PC-3 (cell line): ENCODE results near the gene SLC24A3. TPM values are rescaled to one million over a fixed set of nuclear protein-coding genes. Genes with fewer than 3 reads are reported as not detected.

Experiments
- ATAC-seq: fragments of 200-7000 bp; cut with Tn5 transposase; 2 replicates; pipeline ENCODE4 v1.9.1; 2020; ENCODE audit warnings: mild to moderate bottlenecking, moderate library complexity
- BruUV-seq: library from RNA; stranded (reverse); fragments of 400-500 nt; replicated peaks from 2 replicates; lab custom pipeline; 2021; lab: Mats Ljungman, UMichigan
- CTCF ChIA-PET: fragments of 300-600 bp; sonication (Branson Sonifier 250); formaldehyde crosslinking; loops from one replicate; lab custom pipeline; 2022; ENCODE audit warnings: antibody characterized with exemption; lab: Charles Lee
- POLR2A ChIA-PET: fragments of 300-600 bp; sonication (Branson Sonifier 250); formaldehyde crosslinking; loops from one replicate; lab custom pipeline; 2022; ENCODE audit warnings: antibody characterized with exemption; ENCODE audit not compliant: unreplicated experiment; lab: Charles Lee
- DNase-seq: peaks from one replicate; pipeline ENCODE4 v3.0.0-alpha.2; 2015
- H2AFZ ChIP-seq: fragments of 300-600 bp; sonication (generic); 2 replicates; pipeline ENCODE4 v1.6.0; 2016; ENCODE audit warnings: antibody characterized with exemption, low read length
- H3F3A ChIP-seq: fragments of 300-600 bp; sonication (generic); one replicate; pipeline ENCODE4 v1.6.0; 2017; ENCODE audit warnings: antibody characterized with exemption, low read length, control low read depth, mild to moderate bottlenecking; ENCODE audit not compliant: unreplicated experiment
- H3K27ac ChIP-seq: fragments of 300-600 bp; sonication (generic); 2 replicates; pipeline ENCODE4 v1.5.1; 2016; ENCODE audit warnings: mild to moderate bottlenecking, low read length
- H3K27me3 ChIP-seq: fragments of 300-600 bp; sonication (generic); 2 replicates; pipeline ENCODE4 v1.6.1; 2016; ENCODE audit warnings: low read length, mixed read lengths
- H3K36me3 ChIP-seq: fragments of 300-600 bp; sonication (generic); 2 replicates; pipeline ENCODE4 v1.6.1; 2016; ENCODE audit warnings: low read depth, mixed run types, low read length, mixed read lengths
- H3K4me1 ChIP-seq: fragments of 300-600 bp; sonication (generic); 2 replicates; pipeline ENCODE4 v1.5.1; 2016; ENCODE audit warnings: low read length; ENCODE audit not compliant: insufficient read depth
- H3K4me2 ChIP-seq: fragments of 300-600 bp; sonication (generic); 2 replicates; pipeline ENCODE4 v1.6.0; 2016; ENCODE audit warnings: low read length
- H3K4me3 ChIP-seq: fragments of 300-600 bp; sonication (generic); 2 replicates; pipeline ENCODE4 v1.5.1; 2016; ENCODE audit warnings: mild to moderate bottlenecking, low read length, mixed read lengths
- H3K79me2 ChIP-seq: fragments of 300-600 bp; sonication (generic); 2 replicates; pipeline ENCODE4 v1.6.1; 2017; ENCODE audit warnings: low read length, mixed read lengths
- H3K9ac ChIP-seq: fragments of 300-600 bp; sonication (generic); 2 replicates; pipeline ENCODE4 v1.6.0; 2016; ENCODE audit warnings: mild to moderate bottlenecking, low read length
- H3K9me2 ChIP-seq: fragments of 300-600 bp; sonication (generic); replicated peaks from 2 replicates; pipeline ENCODE4 v1.6.1; 2016; ENCODE audit warnings: mixed run types, low read length, mixed read lengths
- H3K9me3 ChIP-seq: fragments of 300-600 bp; sonication (generic); 2 replicates; pipeline ENCODE4 v1.6.1; 2016; ENCODE audit warnings: low read length, mixed read lengths
- H4K20me1 ChIP-seq: fragments of 300-600 bp; sonication (generic); 2 replicates; pipeline ENCODE4 v1.6.1; 2016; ENCODE audit warnings: low read length, mixed read lengths
- CTCF ChIP-seq: fragments of 300-600 bp; sonication (generic); conservative IDR thresholded peaks from 2 replicates; pipeline ENCODE4 v1.5.1; 2017; ENCODE audit warnings: antibody characterized with exemption, low read depth, mild to moderate bottlenecking, low read length
- EZH2 ChIP-seq: fragments of 300-600 bp; sonication (generic); IDR thresholded peaks from one replicate; pipeline ENCODE4 v1.6.1; 2017; ENCODE audit warnings: antibody characterized with exemption, mild to moderate bottlenecking, low read length; ENCODE audit not compliant: unreplicated experiment
- EZH2phosphoT487 ChIP-seq: fragments of 300-600 bp; sonication (generic); IDR thresholded peaks from 2 replicates; pipeline ENCODE4 v1.6.1; 2018; ENCODE audit warnings: mild to moderate bottlenecking, antibody characterized with exemption, low read length, borderline replicate concordance
- intact Hi-C: fragments of 100-400 bp; cut with micrococcal nuclease; formaldehyde crosslinking; loops from 2 replicates; pipeline ENCODE4 v1.9.0; 2023
- total RNA-seq: library from RNA; depleted of rRNA; stranded (reverse); fragments of >200 nt; gene quantifications from 2 replicates; pipeline ENCODE4 v1.2.3, GENCODE V29; 2014

The SLC24A3 gene
- total RNA-seq, 1 experiment from 2014 or later, result 0.11 TPM

GRCh38 chr20:19620446-19620845 lies 408.0 kb downstream of the SLC24A3 start:
- peaks cover 30% of the 10 kb centered on the region for H3K27me3 ChIP-seq
- no TSS peak for BruUV-seq
- H4K20me1 ChIP-seq, result no peaks in the 10 kb centered on the region
- H3K9ac ChIP-seq, result no peak overlapping the region
- no peak overlapping the region for H2AFZ ChIP-seq
- no peaks in the 10 kb centered on the region for H3K9me2 ChIP-seq
- no peaks in the 10 kb centered on the region for H3K79me2 ChIP-seq
- DNase-seq, result peak; percentile 13
- H3F3A ChIP-seq, result no peaks in the 10 kb centered on the region
- no peaks in the 10 kb centered on the region for H3K9me3 ChIP-seq
- no peak overlapping the region for H3K4me2 ChIP-seq
- no peak for ATAC-seq
- no peak overlapping the region for H3K27ac ChIP-seq
- H3K36me3 ChIP-seq, result no peaks in the 10 kb centered on the region
- POLR2A ChIA-PET, result interaction anchor here (0.6 kb wide), 1 partner anchor 239 kb away, joined by 3 read pairs; no protein-coding TSS in a partner anchor
- H3K4me3 ChIP-seq, result no peak overlapping the region
- CTCF ChIA-PET, result no interaction called here
- TF ChIP-seq EZH2 (no peak), CTCF (no peak), EZH2phosphoT487 (no peak)
- intact Hi-C loops, result no loop called here
- 0 out of 2 replicates have a peak, but pooled peaks cover 6% of the 10 kb centered on the region for H3K4me1 ChIP-seq

DNA sequence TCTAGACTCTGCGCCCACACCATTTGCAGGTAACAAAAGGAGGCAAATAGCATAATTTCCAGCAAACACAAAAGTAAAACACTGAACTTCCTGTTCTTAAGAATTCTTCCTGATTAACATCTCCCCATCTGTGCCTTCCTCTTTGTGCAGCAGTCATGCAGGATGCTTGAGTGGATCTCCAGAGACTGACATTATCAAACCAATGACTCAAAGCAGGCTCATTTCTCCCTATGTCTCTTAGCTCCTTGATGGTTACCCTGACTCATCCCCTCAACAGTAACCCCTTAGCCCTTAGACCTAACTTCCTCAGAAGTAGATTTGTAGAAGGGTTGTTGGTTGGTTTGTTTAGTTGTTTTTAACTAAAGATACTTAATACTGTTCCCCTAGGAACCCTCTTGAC lies 408.6 kb downstream of the SLC24A3 start:
- no peak overlapping the region for H3K4me2 ChIP-seq
- H3K9me2 ChIP-seq, result no peaks in the 10 kb centered on the region
- H3K9ac ChIP-seq, result no peak overlapping the region
- H3K27ac ChIP-seq, result no peak overlapping the region
- no peaks in the 10 kb centered on the region for H3K9me3 ChIP-seq
- H3K27me3 ChIP-seq, result peaks cover 30% of the 10 kb centered on the region
- TF ChIP-seq EZH2 (no peak), CTCF (no peak), EZH2phosphoT487 (no peak)
- 0 out of 2 replicates have a peak, but pooled peaks cover 6% of the 10 kb centered on the region for H3K4me1 ChIP-seq
- H2AFZ ChIP-seq, result no peak overlapping the region
- ChIA-PET CTCF (no interaction called here), POLR2A (interaction anchor here (0.6 kb wide), 1 partner anchor 238 kb away, joined by 3 read pairs; no protein-coding TSS in a partner anchor)
- intact Hi-C loops, result no loop called here
- no peaks in the 10 kb centered on the region for H3F3A ChIP-seq
- H4K20me1 ChIP-seq, result no peaks in the 10 kb centered on the region
- ATAC-seq (no peak), DNase-seq (peak; percentile 63)
- H3K36me3 ChIP-seq, result no peaks in the 10 kb centered on the region
- no TSS peak for BruUV-seq
- H3K4me3 ChIP-seq, result no peak overlapping the region
- no peaks in the 10 kb centered on the region for H3K79me2 ChIP-seq

- Histone ChIP-seq H3K27me3 (peaks cover 10% of the 10 kb centered on the region; the same call in 1 of the 2 replicates), H3K4me2 (no peak overlapping the region), H3F3A (no peaks in the 10 kb centered on the region), H3K4me3 (no peak overlapping the region), H3K9me2 (no peaks in the 10 kb centered on the region), H2AFZ (no peak overlapping the region), H3K36me3 (no peaks in the 10 kb centered on the region), H3K9me3 (no peaks in the 10 kb centered on the region), H3K27ac (no peak overlapping the region), H3K79me2 (no peaks in the 10 kb centered on the region), H4K20me1 (no peaks in the 10 kb centered on the region), H3K4me1 (0 out of 2 replicates have a peak, but pooled peaks cover 6% of the 10 kb centered on the region), H3K9ac (no peak overlapping the region)
- ChIA-PET CTCF (no interaction called here), POLR2A (no interaction called here)
- no TSS peak for BruUV-seq
- ATAC-seq, result no peak
- TF ChIP-seq EZH2phosphoT487 (no peak), CTCF (no peak), EZH2 (no peak)
- peak; percentile 9 for DNase-seq
- intact Hi-C loops, result no loop called here
These were observed 412.0 kb downstream of the SLC24A3 start for GRCh38 chr20:19624221-19624965.
